ENCODE measurements around the gene GLTP.
"Not testable (repeated sequence)": the region's sequence is repeated elsewhere in the genome, so short reads cannot be mapped to it uniquely, and the experiment has no call there.

Gene GLTP

DNA sequence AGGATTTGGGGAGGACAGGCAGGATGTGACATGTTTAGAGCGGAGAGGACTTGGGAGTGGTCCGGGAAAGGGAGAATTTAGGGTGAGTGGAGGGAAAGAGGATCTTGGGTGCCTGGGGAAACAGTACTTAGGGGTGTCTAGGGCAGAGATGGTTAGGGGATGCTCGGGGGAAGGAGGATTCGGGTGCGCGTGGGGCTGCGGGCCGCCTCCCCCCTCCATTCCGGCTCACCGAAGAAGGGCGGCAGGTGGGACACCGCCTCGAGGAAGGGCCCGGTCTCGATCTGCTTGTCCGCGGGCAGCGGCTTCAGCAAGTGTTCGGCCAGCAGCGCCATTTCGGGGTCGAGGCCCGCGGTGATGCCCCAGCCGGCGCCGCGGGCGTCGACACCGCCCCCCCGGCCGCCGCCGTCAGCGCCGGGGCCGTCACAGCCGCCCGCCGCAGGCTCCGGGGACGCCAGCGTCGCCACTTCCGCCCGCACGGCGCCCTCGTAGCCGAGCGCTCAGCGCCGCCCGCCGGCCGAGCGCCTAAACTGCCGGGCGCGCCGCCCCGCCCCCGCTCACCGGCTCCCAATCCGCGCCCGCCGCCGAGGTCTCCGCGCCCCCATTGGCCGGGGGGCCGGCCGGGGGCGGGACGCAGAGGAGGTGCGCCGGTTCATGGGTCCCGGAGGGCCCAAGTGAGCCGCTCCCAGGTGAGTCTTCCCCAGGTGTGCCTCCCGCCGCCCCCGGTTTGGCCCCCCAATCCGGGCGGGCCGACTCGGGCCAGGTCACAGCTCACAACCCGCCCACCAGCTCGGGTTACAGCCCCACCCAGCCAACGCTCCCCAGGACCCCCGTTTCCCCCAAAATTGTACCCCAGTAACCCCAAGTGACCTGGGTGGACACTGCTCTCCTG, at the start of gene GLTP:
Gene GLTP (minus strand): TSS at position 499 of the 889 bp plus-strand sequence. CDS start 167 bp downstream, at position 332.
- DNase-seq (ENCODE audit: low read depth), result peak; percentile 94

GRCh38 chr12:109929326-109929725, 49.0 kb upstream of the GLTP start:
- not testable (repeated sequence) for DNase-seq (ENCODE audit: low read depth)

DNA sequence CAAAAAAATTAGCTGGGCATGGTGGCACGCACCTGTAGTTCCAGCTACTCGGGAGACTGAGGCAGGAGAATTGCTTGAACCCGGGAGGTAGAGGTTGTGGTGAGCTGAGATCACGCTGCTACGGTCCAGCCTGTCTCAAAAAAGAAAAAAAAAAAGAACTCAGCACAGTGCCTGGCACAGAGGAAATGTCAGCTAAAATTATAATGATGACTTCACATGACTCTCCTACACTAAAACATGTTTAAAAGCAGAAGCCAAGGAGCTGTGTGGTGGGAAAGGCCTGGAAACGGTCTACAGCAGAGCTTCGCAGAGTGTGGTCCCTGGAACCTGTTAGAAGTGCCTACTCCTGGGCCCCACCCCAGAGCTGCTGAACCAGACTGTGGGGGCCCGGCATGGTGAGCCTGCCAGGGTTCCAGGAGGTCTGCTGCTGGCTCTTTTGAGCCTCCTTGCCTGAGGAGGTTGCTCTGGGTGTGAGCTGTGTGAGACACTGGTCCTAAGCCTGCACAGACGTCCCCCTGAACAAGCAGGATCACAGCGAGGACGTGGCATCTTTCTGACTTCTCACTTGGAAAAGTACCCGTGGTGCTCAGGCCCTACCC, 47.8 kb upstream of the GLTP start:
- no peak for DNase-seq (ENCODE audit: low read depth)

DNA sequence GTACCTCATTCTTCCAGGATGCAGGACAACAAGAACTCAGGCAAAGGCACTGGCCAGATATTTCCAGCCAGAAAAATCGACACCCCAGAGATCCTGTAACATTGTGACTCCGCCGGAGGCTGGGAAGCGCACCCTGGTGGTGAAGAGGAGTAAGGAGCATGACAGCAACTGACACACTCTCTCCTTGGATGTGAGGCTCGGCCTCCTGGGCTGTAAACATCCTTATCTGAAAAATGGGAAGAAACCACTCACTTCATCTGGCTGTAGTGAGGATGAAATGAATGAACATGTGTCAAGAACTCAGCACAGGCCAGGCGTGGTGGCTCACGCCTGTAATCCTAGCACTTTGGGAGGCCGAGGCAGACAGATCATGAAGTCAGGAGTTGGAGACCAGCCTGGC, 47.3 kb upstream of the GLTP start:
- DNase-seq (ENCODE audit: low read depth), result peak; percentile 15

GRCh38 chr12:109926488-109927210, 46.3 kb upstream of the GLTP start:
- no peak for DNase-seq (ENCODE audit: low read depth)

DNA sequence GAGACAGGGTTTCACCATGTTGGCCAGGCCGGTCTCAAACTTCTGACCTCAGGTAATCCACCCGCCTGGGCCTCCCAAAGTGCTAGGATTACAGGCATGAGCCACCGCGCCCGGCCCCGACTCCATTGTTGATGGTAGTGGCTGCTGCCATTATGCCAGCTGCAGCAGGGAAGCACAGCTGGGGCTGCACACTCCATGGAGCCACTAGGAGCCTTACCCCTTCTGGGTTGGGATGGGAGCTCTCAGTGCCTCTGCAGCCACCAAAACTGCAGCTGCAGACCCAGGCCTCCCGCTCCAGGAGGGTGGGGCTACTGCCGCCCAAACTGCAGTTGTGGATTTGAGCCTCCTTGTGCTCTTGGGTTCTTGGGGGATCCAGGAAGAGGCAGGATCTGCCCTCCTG, 45.7 kb upstream of the GLTP start:
- no peak for DNase-seq (ENCODE audit: low read depth)

- no peak for DNase-seq (ENCODE audit: low read depth)
Measured at GRCh38 chr12:109925185-109925840, 45.0 kb upstream of the GLTP start.

DNA sequence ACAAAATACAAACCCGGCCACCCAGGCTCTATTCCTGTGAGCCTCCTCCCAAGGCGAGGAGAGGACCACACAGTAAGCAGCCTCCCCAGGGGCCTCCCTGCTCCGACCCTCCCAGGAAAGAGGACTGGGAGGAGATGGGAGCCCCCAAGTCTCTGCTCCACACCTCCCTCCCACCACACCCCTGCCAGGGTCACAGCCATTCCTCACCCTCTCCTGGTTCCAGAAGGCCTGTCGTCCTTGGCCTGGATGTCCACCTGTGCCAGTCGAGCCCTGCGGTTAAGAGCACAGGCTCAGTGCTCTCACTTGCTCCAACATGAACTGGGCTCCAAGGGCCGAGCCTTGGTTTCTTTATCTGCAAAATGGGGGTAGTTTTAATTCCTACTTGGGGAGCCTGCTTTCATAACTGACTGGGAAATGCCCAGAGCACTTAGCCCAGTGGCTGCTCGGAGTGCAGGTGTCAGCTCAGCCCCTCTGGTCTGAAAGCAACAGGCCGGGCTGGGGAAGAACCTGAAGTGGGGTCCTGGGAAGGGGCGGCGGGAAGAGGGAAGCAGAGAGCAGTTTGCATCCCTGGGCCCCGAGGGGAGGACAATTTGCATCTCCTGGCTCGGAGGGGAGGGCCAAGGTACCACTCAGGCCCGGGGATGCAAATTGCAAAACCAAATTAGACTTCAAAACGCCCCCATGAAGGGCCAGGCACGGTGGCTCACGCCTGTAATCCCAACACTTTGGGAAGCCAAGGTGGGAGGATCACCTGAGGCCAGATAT, 43.3 kb upstream of the GLTP start:
- no peak for DNase-seq (ENCODE audit: low read depth)

- DNase-seq (ENCODE audit: low read depth), result no peak
Measured at GRCh38 chr12:109923038-109923437, 42.7 kb upstream of the GLTP start.

GRCh38 chr12:109921982-109922381, 41.6 kb upstream of the GLTP start:
- no peak for DNase-seq (ENCODE audit: low read depth)

- DNase-seq (ENCODE audit: low read depth), result no peak
Measured at GRCh38 chr12:109920261-109920780, 40.0 kb upstream of the GLTP start.

DNA sequence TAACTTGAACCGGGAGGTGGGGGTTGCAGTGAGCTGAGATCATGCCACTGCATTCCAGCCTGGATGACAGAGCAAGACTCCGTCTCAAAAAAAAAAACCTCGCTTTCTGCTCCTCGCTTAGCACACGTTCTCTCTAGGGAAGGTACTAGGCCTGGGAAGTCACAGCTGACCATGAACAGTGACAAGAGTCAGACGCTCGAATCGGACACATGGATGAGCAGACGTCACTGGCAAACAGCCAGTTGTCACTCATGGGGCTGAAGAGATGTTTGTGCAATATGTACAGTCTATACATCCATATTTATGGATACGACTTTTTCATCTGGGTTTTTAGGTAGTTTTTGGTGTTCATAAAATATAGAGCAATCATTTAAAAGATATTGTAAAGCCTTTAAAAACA, 39.1 kb upstream of the GLTP start:
- DNase-seq (ENCODE audit: low read depth), result no peak

GRCh38 chr12:109916045-109916444, 35.7 kb upstream of the GLTP start:
- no peak for DNase-seq (ENCODE audit: low read depth)

- no peak for DNase-seq (ENCODE audit: low read depth)
Measured at GRCh38 chr12:109915171-109916040, 35.1 kb upstream of the GLTP start.

GRCh38 chr12:109914461-109914860, 34.1 kb upstream of the GLTP start:
- no peak for DNase-seq (ENCODE audit: low read depth)

- no peak for DNase-seq (ENCODE audit: low read depth)
Measured at GRCh38 chr12:109912855-109913321, 32.5 kb upstream of the GLTP start.

DNA sequence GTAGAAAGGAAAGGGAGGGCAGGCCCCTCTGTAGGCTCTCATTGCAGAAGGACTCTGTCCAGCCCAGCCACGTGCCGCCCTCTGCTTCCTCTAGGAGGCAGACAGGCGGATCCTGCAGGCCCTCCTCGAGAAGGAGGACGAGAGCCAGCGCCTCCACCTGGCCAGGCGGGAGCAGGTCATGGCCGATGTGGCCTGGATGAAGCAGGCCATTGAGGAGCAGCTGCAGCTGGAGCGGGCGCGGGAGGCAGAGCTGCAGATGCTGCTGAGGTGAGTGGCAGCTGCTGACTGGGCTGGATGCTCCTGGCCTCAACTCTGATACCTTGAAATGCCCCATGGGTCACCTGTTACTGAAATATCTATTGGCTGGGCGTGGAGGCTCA, 30.6 kb upstream of the GLTP start:
- DNase-seq (ENCODE audit: low read depth), result peak; percentile 25

DNA sequence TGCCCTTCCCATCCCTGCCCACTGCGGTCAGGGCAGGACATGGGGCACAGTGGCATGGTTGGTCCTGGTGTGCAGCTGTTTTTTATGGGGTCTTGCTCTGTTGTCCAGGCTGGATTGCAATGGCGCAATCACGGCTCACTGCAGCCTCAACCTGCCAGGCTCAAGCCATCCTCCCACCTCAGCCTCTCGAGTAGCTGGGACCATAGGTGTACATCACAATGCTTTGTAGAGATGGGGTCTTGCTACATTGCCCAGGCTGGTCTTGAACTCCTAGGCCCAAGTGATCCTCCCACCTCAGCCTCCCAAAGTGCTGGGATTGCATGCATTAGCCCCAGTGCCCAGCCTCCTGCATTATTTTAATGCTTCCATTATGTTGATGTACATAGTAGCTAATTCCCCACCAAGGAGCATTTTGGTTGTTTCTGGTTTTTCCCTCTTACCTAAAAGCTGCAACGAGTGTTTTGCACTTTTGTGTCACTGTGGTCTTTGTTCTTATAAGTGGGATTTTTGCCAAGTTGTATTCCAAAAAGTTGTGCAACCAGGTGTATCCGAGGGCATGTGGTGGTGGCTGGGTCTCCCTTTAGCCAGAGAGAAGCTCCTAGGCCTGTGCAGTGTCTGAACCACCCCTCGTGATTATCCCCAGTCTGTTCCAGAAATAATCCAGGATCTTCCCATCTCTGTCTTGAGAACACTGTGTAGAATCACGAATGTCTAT, 30.1 kb upstream of the GLTP start:
- DNase-seq (ENCODE audit: low read depth), result no peak

- no peak for DNase-seq (ENCODE audit: low read depth)
Measured at GRCh38 chr12:109905301-109905700, 25.0 kb upstream of the GLTP start.

Data from activated T-cell treated with anti-CD3 and anti-CD28 coated beads for 48 hours (primary cell).